H9 (cell line): ENCODE results near the gene EYA4. TPM values are rescaled to one million over a fixed set of nuclear protein-coding genes. Genes with fewer than 3 reads are reported as not detected.

Source experiments
- DNase-seq: peaks from one replicate; pipeline ENCODE4 v3.0.0-alpha.2; 2017
- H2AFZ ChIP-seq: one replicate; pipeline ENCODE4 v1.6.1; 2013; ENCODE audit warnings: mild to moderate bottlenecking, low read length, control low read depth, moderate library complexity
- H2AK5ac ChIP-seq: 2 replicates; pipeline ENCODE4 v1.6.1; 2013; ENCODE audit warnings: low read length, control low read depth, mixed read lengths; ENCODE audit not compliant: insufficient read length
- H2BK120ac ChIP-seq: one replicate; pipeline ENCODE4 v1.6.1; 2013; ENCODE audit warnings: low read depth, mild to moderate bottlenecking, low read length, control low read depth, inconsistent platforms; ENCODE audit not compliant: poor library complexity, severe bottlenecking
- H2BK12ac ChIP-seq: 2 replicates; pipeline ENCODE4 v1.6.1; 2013; ENCODE audit warnings: low read length, control low read depth, mixed read lengths, low read depth; ENCODE audit not compliant: insufficient read length
- H2BK15ac ChIP-seq: 2 replicates; pipeline ENCODE4 v1.6.1; 2013; ENCODE audit warnings: low read depth, low read length, control low read depth
- H2BK20ac ChIP-seq: one replicate; pipeline ENCODE4 v1.6.1; 2013; ENCODE audit warnings: low read depth, mild to moderate bottlenecking, low read length, control low read depth, inconsistent platforms; ENCODE audit not compliant: poor library complexity, severe bottlenecking
- H2BK5ac ChIP-seq: 2 replicates; pipeline ENCODE4 v1.6.1; 2013; ENCODE audit warnings: low read length, control low read depth, mixed read lengths; ENCODE audit not compliant: insufficient read length
- H3K14ac ChIP-seq: 2 replicates; pipeline ENCODE4 v1.6.1; 2013; ENCODE audit warnings: low read length, control low read depth; ENCODE audit not compliant: insufficient read depth
- H3K18ac ChIP-seq: 2 replicates; pipeline ENCODE4 v1.6.1; 2013; ENCODE audit warnings: low read depth, mild to moderate bottlenecking, mixed read lengths, low read length, control low read depth; ENCODE audit not compliant: insufficient read length
- H3K23ac ChIP-seq: 2 replicates; pipeline ENCODE4 v1.6.1; 2013; ENCODE audit warnings: low read length, control low read depth, mixed read lengths, low read depth; ENCODE audit not compliant: insufficient read length
- H3K23me2 ChIP-seq: 2 replicates; pipeline ENCODE4 v1.6.1; 2013; ENCODE audit warnings: low read depth, mild to moderate bottlenecking, mixed read lengths, low read length, control low read depth; ENCODE audit not compliant: insufficient read length, poor library complexity, severe bottlenecking
- H3K27ac ChIP-seq: 2 replicates; pipeline ENCODE4 v1.5.1; 2013; ENCODE audit warnings: low read length, control low read depth, mixed read lengths, low read depth; ENCODE audit not compliant: insufficient read length
- H3K27me3 ChIP-seq: 2 replicates; pipeline ENCODE4 v1.6.1; 2013; ENCODE audit warnings: low read length, control low read depth, inconsistent platforms; ENCODE audit not compliant: insufficient read depth
- H3K4ac ChIP-seq: 2 replicates; pipeline ENCODE4 v1.6.1; 2013; ENCODE audit warnings: low read depth, mild to moderate bottlenecking, control low read depth, inconsistent platforms, low read length, moderate library complexity
- H3K4me1 ChIP-seq: 2 replicates; pipeline ENCODE4 v1.6.1; 2013; ENCODE audit warnings: low read length, control low read depth, inconsistent platforms; ENCODE audit not compliant: insufficient read depth
- H3K4me2 ChIP-seq: 2 replicates; pipeline ENCODE4 v1.6.1; 2013; ENCODE audit warnings: low read length, control low read depth, mixed read lengths; ENCODE audit not compliant: insufficient read length, insufficient read depth
- H3K56ac ChIP-seq: 2 replicates; pipeline ENCODE4 v1.6.1; 2013; ENCODE audit warnings: low read depth, mild to moderate bottlenecking, mixed read lengths, low read length, control low read depth; ENCODE audit not compliant: insufficient read length
- H3K79me1 ChIP-seq: 2 replicates; pipeline ENCODE4 v1.6.1; 2013; ENCODE audit warnings: low read depth, mild to moderate bottlenecking, moderate library complexity, low read length, control low read depth, inconsistent platforms; ENCODE audit not compliant: insufficient read depth, poor library complexity, severe bottlenecking
- H3K79me2 ChIP-seq: 2 replicates; pipeline ENCODE4 v1.6.1; 2013; ENCODE audit warnings: low read length, control low read depth, inconsistent platforms; ENCODE audit not compliant: insufficient read depth
- H3K9ac ChIP-seq: 2 replicates; pipeline ENCODE4 v1.6.1; 2013; ENCODE audit warnings: low read length, control low read depth, mixed read lengths; ENCODE audit not compliant: insufficient read length; ENCODE audit errors: extremely low read depth
- H3K9me3 ChIP-seq: one replicate; pipeline ENCODE4 v1.6.1; 2013; ENCODE audit warnings: low read depth, low read length, inconsistent platforms; ENCODE audit not compliant: control insufficient read depth
- H3T11ph ChIP-seq: one replicate; pipeline ENCODE4 v1.6.1; 2013; ENCODE audit warnings: mild to moderate bottlenecking, low read length, control low read depth, inconsistent platforms
- H4K20me1 ChIP-seq: one replicate; pipeline ENCODE4 v1.6.1; 2013; ENCODE audit not compliant: control insufficient read depth, insufficient read length, insufficient read depth
- H4K5ac ChIP-seq: 2 replicates; pipeline ENCODE4 v1.6.1; 2013; ENCODE audit warnings: low read depth, mild to moderate bottlenecking, mixed read lengths, low read length, control low read depth; ENCODE audit not compliant: insufficient read length
- H4K8ac ChIP-seq: replicated peaks from 2 replicates; pipeline ENCODE4 v1.6.1; 2013; ENCODE audit warnings: low read length, control low read depth, mixed read lengths, low read depth; ENCODE audit not compliant: insufficient read length
- H4K91ac ChIP-seq: 2 replicates; pipeline ENCODE4 v1.6.1; 2013; ENCODE audit warnings: low read depth, mild to moderate bottlenecking, moderate library complexity, mixed read lengths, low read length, control low read depth; ENCODE audit not compliant: insufficient read length
- H3K27ac Mint-ChIP-seq, 3 experiments: 2 replicates in 2 of 3; 3 replicates in 1 of 3; pipeline ENCODE4 v1.8.0; 2020 to 2021; ENCODE audit warnings: mixed read lengths in 3 of 3, mild to moderate bottlenecking in 1 of 3, moderate library complexity in 1 of 3
- H3K27me3 Mint-ChIP-seq: 2 replicates; pipeline ENCODE4 v1.8.0; 2021; ENCODE audit warnings: low read depth, mild to moderate bottlenecking, moderate library complexity, mixed read lengths
- H3K36me3 Mint-ChIP-seq, 3 experiments: 2 replicates in 2 of 3; 3 replicates in 1 of 3; pipeline ENCODE4 v1.8.0; 2020 to 2021; ENCODE audit warnings: low read depth in 3 of 3, mixed read lengths in 3 of 3; ENCODE audit not compliant: insufficient read depth in 1 of 3
- H3K4me1 Mint-ChIP-seq, 2 experiments: 2 replicates each; pipeline ENCODE4 v1.8.0; 2020; ENCODE audit warnings: mixed read lengths in 2 of 2
- H3K4me3 Mint-ChIP-seq, 2 experiments: 2 replicates in 1 of 2; 3 replicates in 1 of 2; pipeline ENCODE4 v1.8.0; 2020 to 2021; ENCODE audit warnings: mild to moderate bottlenecking in 2 of 2, mixed read lengths in 2 of 2, moderate library complexity in 1 of 2
- H3K9me3 Mint-ChIP-seq, 2 experiments: 2 replicates in 1 of 2; 3 replicates in 1 of 2; pipeline ENCODE4 v1.8.0; 2020; ENCODE audit warnings: mild to moderate bottlenecking in 2 of 2, mixed read lengths in 2 of 2, moderate library complexity in 1 of 2
- WGBS: extraction: QIAGEN DNeasy Blood & Tissue Kit; methylation state at CpG from one replicate; pipeline ENCODE4 v1.1.7; 2013; ENCODE audit warnings: missing lambda C conversion rate, low lambda C conversion rate, mixed read lengths; ENCODE audit not compliant: insufficient read length; ENCODE audit errors: extremely low coverage; 5-methylcytosine and 5-hydroxymethylcytosine counted together
- total RNA-seq: library from RNA; stranded (reverse); gene quantifications from 2 replicates; pipeline ENCODE4 v1.2.1, GENCODE V29; 2021
- TF ChIP-seq, protein P1 (sequence below): fragments of 200-600 bp; sonication (generic); conservative IDR thresholded peaks from 3 replicates; pipeline ENCODE4 v1.8.0; 2021; ENCODE audit warnings: antibody characterized with exemption, mild to moderate bottlenecking

The EYA4 gene
- total RNA-seq, 1 experiment from 2014 or later, result 0.26 TPM

DNA sequence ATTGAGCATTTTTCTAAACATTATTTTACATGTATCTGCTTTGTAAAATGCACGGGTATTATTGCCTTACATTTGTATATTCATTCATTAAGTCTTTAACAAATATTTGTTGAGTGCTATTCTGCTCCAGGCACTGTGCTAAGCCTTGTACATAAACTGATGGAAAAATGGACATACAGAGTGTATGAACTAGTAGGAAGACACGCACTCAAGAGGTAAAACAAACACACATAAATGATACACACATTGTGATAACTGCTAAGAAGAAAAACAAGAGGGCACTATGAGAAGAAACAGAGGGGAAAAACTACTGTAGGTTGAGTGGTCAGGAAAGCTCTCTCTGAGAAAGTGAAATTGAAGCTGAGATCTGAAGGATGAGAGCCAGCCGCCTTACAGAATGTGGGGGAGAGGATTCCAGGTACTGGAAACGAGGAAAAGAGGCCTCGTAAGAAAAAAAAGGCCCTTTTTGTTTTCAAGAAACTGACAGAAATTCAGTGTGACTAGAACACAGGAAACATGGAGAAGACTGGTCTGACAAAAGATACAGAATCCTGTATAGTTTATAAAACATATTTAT, 117.5 kb downstream of the EYA4 start:
- Mint-ChIP-seq H3K4me3 (no peak overlapping the region), H3K4me1 (no peaks in the 10 kb centered on the region), H3K27me3 (no peaks in the 10 kb centered on the region; the same call in 1 of the 2 replicates), H3K36me3 (no peaks in the 10 kb centered on the region), H3K9me3 (no peaks in the 10 kb centered on the region), H3K27ac (no peak overlapping the region; a peak in 1 of 7 replicates)
- WGBS, result no CpG with 5 or more reads among the region's 5 CpGs
- DNase-seq, result no peak
- no peak overlapping the region for H4K5ac ChIP-seq
- no peak overlapping the region for H3T11ph ChIP-seq
- TF ChIP-seq, protein P1, sequence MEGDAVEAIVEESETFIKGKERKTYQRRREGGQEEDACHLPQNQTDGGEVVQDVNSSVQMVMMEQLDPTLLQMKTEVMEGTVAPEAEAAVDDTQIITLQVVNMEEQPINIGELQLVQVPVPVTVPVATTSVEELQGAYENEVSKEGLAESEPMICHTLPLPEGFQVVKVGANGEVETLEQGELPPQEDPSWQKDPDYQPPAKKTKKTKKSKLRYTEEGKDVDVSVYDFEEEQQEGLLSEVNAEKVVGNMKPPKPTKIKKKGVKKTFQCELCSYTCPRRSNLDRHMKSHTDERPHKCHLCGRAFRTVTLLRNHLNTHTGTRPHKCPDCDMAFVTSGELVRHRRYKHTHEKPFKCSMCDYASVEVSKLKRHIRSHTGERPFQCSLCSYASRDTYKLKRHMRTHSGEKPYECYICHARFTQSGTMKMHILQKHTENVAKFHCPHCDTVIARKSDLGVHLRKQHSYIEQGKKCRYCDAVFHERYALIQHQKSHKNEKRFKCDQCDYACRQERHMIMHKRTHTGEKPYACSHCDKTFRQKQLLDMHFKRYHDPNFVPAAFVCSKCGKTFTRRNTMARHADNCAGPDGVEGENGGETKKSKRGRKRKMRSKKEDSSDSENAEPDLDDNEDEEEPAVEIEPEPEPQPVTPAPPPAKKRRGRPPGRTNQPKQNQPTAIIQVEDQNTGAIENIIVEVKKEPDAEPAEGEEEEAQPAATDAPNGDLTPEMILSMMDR, result no peak
- H2AK5ac ChIP-seq, result no peak overlapping the region
- no peak overlapping the region for H3K27ac ChIP-seq
- H3K4ac ChIP-seq, result no peak overlapping the region
- no peaks in the 10 kb centered on the region for H3K9me3 ChIP-seq
- H4K20me1 ChIP-seq, result no peaks in the 10 kb centered on the region
- H3K23me2 ChIP-seq, result no peaks in the 10 kb centered on the region
- no peak overlapping the region for H3K9ac ChIP-seq
- H3K56ac ChIP-seq, result no peak overlapping the region
- no peak overlapping the region for H2BK20ac ChIP-seq
- no peak overlapping the region for H2BK5ac ChIP-seq
- H3K4me2 ChIP-seq, result no peak overlapping the region
- H3K79me1 ChIP-seq, result no peaks in the 10 kb centered on the region
- no peaks in the 10 kb centered on the region for H3K4me1 ChIP-seq
- H2BK120ac ChIP-seq, result no peak overlapping the region
- no peak overlapping the region for H3K23ac ChIP-seq
- H2AFZ ChIP-seq, result no peak overlapping the region
- H2BK15ac ChIP-seq, result no peak overlapping the region
- H2BK12ac ChIP-seq, result no peak overlapping the region
- H4K91ac ChIP-seq, result no peak overlapping the region
- H4K8ac ChIP-seq, result no peak overlapping the region
- no peaks in the 10 kb centered on the region for H3K79me2 ChIP-seq
- no peaks in the 10 kb centered on the region for H3K27me3 ChIP-seq
- H3K14ac ChIP-seq, result no peak overlapping the region
- no peak overlapping the region for H3K18ac ChIP-seq
